GM19099 (cell line): ENCODE results near the gene RERE.

Source experiments
- POLR2A ChIP-seq: IDR thresholded peaks from 3 replicates; pipeline ENCODE4 v1.6.1; 2011; ENCODE audit warnings: low read depth; ENCODE audit not compliant: insufficient read length; ENCODE audit errors: extremely low read depth

Gene RERE

DNA sequence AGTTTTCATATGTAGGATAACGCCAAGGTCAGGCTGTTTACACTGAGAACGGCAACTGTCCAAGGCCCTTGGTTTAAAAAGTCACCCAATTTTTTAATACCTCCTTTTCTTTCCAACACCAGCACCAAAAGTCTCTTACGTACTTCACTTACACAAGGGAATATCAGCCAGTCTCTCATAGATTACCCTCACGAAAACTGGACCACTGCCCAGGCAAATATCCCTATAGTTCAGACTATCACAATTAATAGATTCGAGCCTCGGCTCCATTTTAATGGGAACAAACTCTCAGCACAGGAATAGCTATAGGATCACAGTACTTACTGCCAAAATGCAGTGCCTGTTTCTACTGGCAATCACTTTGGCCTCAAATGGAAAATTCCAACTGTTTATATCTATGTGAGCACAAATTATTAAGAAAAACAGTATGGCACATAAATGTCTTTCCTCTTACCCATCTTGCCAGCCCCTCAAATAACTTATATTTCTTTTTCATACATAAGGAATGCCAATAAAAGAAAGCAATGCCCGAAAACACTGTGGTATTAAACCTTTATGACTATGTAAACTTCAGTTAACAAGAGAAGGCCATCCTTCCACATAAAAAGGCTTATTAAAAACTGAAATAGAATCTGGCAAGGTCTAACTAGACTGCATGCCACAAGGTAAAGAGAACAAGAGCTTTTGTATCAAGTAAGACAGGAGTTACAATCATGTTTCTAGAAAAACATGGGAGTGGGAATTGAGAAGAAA is 401.7 kb downstream of the RERE start:
- no peak for TF ChIP-seq POLR2A

DNA sequence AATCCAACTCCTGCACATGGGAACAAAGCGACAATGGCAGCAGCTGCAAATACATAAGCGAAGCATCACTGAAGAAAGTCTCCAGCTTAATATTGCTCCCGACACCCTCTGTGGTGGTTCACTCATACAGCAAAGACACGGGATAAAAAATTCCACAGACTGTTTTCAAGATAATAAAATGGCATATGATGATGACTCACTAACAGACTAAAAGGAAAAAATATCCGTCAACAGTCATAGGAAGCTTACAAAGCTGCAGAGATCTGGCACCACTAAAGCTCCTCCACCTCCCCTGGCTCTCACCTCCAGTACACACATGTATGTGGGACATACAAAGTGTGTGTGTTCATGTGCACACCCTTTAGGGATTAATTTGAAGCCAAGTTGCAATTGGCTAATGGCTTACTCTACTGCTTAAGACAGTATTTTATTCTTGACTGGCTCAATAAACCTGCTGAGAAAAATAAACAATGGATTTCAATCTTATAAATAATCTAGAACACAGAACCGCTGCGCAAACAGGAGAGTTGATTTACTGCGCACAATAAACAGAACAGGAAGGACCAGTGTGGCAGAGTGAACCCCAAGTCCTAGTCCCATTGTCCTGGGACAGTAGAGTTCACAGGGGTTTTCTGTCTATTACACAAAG is 405.1 kb downstream of the RERE start:
- no peak for TF ChIP-seq POLR2A

DNA sequence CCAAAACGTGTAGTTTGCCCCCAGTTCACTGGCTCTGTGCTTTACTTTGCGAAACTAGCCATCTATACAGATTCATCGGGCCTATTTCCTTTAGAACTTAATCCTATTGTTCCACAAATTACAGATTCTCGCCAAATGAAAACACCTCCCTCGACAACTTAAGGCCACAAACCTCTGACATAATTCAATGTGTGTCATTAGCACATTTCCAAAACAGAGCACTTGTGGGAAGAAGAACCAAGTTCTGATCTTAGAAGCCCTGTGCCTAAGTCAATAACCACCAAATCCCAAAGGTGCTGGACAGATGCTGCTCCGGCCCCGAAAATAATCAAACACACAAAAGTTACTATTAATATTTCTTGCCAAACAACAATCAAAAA is 405.6 kb downstream of the RERE start:
- no peak for TF ChIP-seq POLR2A

DNA sequence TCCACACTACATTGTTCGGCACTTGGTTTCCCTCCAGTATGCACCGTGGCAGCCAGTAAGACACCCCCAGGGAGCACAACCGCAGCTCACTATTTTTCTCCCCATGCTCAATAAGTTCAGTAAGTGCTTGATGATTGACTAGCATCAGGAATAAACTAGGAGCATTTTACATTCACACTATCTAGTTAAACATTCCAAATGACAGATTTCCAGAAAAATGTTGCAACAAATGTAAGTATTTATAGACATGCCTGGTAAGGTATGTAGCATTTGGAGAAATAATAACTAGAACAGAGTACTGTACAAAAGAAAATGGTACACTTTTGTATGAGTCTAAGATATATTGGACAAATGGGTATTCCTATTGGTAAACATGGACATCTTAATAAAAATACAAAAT is 406.6 kb downstream of the RERE start:
- TF ChIP-seq POLR2A = no peak

DNA sequence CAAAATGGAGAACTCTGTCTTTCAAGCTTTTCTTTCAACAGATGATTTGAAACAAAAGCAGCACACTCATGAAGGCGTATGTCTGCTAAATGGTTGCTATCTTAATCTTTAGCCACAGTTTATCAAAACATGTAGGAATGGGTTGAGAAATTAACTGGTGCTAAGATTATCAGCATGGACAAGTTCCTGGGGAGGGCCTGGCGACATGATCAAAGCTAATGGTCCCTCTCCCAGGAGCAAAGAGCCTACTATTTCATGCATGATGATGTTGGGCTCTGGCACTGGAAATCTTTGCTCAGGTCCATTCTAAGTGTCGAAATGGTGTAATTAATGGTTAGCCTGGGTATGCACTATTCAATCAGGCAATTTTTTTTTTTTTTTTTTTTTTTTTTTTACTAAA is 407.8 kb downstream of the RERE start:
- TF ChIP-seq POLR2A = no peak

DNA sequence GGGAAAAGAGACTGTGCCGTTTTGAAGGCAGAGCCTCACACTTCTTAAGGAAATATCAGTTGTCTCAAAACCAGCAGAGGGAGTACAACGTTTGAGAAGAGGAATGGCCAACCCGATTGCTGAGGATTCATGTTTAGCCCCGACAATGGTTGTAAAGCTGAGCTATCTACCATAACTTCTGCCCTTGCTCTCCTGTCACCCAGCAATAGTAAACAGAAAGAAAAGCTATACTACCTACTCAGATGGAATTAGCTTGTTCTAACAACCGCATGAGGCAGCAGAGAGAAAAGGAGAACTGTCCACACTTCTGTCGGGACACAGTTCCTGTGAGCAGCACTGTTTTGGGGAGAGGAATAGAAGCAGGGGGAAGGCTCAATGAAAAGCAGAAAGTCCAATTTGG is 408.3 kb downstream of the RERE start:
- no peak for TF ChIP-seq POLR2A

DNA sequence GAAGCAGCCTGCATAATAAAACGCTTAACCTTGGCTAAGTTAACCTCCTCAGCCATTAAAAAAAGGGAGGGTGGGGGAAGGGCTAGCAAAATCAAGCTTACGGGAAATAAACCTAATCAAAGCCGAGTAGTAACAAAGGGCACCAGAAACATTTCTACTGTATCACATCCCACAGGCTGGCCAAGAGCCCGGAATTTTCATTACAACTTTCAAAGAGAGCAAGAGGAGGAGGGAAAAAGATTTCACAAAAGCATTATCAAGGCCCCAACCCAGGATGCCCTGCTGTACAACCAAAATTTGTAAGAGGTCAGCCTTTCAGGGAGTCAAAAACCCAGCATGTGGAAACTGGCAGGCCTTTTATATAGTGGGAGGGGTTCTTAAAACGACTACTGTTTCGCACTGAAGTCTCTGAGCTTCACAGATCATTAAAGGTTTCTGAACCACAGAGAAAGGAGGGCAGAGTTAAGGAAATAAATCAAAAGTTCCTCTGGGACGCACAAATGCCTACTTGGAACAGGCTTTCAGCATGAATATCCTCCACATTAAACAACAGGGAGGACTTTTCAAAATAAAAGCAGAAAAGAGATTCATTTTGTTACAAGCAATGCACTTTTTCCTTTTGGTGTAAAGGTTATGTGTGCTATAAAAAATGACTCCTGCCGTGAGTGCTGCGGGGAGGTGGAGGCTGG is 409.1 kb downstream of the RERE start:
- TF ChIP-seq POLR2A = no peak

DNA sequence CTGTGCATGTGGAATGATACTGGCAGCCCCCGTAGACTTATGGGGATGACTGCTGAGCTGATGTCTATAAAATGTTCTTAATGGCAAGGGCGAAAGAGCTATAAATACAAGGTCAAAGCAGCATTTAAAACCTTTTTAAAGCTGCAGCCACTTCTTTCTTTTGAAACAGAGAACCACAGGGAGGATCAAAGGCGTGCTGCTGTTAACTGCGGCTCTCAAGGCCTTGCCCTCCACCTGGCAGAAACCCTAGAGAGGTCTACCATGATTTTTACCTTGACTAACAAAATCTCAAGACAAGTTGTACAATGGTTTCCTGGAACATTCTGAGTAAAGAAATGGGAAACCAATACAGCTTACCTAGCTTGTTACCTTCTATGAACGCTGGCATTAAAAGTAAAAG is 409.8 kb downstream of the RERE start:
- no peak for TF ChIP-seq POLR2A

DNA sequence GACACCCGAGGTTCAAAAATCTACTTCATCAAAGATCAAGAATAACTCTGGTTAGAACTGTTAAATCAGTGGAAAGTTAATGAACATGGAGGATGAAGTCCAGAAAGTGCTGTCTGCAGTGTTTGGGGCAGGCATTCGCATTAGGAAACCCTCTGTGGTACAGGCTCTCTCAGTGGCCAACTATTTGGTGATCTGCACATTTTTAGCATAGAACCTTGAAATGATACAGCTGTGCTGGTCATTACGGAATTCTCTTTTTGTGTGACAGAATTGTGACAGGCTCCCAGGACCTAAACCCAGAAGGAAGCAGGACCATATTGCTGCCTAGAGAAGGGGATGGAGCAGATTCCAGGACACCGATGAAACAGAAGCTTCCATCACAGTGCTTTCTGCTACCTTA is 410.5 kb downstream of the RERE start:
- no peak for TF ChIP-seq POLR2A

DNA sequence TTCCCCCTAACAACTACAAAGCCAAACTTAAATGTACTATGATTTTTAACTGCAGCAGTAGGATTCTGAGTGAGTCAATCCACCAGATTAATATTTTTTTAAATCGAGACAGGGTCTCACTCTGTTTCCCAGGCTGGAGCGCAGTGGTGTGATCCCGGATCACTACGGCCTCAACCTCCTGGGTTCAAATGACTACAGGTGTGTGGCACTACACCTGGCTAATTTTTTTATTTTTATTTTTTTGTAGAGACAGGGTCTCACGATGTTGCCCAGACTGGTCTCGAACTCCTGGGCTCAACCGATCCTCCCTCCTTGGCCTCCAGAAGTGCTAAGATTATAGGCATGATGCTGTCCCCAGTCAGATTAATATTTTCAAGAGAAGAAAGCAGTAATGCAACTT is 411.4 kb downstream of the RERE start:
- TF ChIP-seq POLR2A = no peak

DNA sequence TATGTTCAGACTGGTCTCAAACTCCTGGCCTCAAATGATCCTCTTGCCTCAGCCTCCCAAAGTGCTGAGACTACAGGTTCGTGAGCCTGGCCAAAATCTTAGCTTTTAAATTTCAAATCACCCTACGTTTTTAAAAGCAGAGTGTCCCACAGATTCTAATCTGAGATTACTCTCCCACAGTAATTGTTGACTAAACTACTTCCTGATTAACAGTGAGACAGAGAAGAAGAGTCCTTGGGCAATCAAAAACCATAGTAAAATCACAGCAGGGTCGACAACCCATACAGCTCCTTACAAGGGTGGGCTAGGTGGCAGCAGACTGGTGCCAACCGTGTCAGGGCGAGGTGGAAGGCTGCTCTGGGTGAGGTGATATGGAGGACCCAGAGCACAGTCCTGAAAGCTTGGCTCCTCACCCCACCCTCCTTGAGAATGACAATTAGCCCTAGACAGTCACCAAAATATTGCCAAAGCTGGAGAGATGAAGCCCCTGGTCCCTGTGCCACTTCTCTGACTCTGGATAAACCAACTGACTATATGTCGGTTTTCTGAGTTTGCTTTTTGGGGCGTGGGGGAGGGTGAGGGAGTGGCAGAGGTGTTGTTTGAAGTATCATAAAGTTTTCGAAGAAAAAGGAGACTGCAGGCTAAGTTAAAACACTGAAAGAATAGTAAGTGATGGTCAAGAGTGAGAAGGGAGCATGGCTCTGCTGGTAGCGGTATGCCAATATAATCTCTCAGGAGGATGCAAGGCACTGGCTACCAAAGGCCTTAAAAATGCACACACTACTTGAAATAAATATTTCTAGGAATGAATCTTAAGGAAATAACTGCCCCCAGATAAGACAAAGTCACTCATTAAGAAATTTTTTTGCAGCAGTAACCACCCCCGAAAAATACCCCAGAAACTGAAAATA is 412.7 kb downstream of the RERE start:
- TF ChIP-seq POLR2A = no peak

DNA sequence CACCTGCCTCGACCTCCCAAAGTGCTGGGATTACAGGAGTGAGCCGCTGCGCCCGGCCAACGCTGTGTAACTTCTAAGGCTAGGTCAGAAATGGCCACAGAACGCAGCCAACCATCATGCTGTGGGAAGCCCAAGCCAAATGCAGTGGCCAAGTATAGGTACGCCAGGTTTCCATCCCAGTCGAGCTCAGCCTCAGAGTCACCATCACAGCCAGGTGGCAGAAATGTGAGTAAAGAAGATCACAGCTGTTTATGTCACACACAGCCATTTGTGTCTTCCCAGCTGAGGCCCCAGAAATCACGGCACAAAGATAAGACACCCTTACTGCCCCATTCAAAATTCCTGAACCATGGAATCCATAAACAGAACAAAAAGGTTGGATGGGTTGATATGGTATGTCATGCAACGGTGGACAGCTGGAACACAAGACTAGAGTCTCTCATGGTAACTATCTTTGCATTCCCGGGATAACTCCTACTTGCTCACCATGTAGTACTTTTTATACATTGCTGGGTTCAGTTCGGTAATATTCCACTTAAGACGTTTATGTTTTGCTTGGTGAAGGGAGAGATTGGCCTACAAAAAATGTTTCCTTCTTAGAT is 415.2 kb downstream of the RERE start:
- no peak for TF ChIP-seq POLR2A

DNA sequence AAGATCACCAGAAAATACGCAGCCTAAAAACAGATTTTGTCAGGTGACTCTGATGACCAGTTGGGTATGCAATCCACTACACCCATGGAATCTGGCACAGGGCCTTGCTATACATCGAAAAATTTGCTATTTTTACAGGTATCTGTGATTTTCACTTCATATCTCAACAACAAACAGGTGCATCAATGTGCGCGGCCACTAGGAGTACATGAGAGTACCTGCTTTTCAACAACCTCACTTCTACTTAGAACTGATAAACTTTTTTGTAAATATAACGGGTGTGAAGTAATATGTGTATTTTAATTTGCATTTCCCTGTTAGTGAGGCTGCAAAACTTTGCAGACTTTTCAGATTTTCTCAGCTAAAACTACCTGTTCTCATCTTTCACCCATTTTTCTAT is 418.8 kb downstream of the RERE start:
- no peak for TF ChIP-seq POLR2A

DNA sequence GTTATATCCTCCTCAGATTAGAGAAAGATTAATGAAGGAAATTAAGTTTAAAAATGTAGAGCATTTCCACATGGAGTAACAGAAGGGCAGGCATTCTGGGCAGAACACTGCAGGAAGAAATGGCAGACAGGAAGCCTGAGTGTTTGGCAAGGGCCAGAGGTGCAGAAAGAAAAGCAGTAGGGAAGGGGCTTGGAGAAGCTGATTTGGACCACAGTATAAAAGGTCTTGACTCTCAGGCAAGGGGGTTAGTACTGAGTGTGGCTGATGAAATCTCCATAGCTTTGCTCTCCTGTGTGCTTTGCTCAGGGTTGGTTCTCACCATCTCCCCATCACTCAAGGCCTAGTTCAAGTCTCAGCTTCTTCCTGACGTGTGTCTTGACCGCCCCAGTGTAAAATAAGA is 419.4 kb downstream of the RERE start:
- TF ChIP-seq POLR2A = no peak

DNA sequence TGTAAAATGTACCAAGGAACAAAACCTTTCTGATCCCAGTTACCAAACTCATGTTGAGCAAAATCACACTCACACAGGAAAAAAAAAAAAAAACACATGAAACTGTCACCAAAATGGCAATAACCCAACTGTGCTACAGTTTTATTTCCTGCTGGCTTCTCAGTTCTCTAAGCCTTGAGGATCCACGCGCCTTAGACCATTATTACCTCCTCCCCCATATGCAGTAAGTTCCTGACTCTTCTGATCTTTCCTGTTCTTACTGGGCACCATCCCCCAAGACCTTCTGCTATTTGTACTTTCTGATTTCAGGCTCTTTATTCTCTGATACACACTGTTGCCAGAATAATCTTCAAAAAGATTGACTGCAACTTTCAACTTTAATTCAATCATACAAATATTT is 419.9 kb downstream of the RERE start:
- no peak for TF ChIP-seq POLR2A
